Measurements from ENCODE around the gene SUPT4H1.

GRCh38 chr17:58401287-58401686 lies 49.3 kb upstream of the SUPT4H1 start:
- TF ChIP-seq POLR2AphosphoS5 (IDR thresholded peaks at IDR 0.05; ENCODE audit: borderline replicate concordance, low read depth, low read length) (no peak), EZH2 (IDR thresholded peaks at IDR 0.05) (no peak), FOXP2 (optimal IDR thresholded peaks at IDR 0.05; ENCODE audit: control extremely low read depth, extremely low read length, insufficient read depth) (no peak)
